GM12891 (cell line): ENCODE measurements around the gene NANOS2.

ENCODE experiments used
- PAX5 ChIP-seq: IDR thresholded peaks from 2 replicates; pipeline ENCODE4 v1.6.1; 2011; ENCODE audit warnings: low read length, moderate library complexity, mild to moderate bottlenecking; ENCODE audit not compliant: insufficient read depth, severe bottlenecking
- POLR2A ChIP-seq: IDR thresholded peaks from 2 replicates; pipeline ENCODE4 v1.6.1; 2011; ENCODE audit warnings: low read depth, low read length, control low read depth
- POLR2AphosphoS5 ChIP-seq: IDR thresholded peaks from 2 replicates; pipeline ENCODE4 v1.6.1; 2011; ENCODE audit warnings: low read depth, low read length, control low read depth
- SPI1 ChIP-seq: IDR thresholded peaks from 2 replicates; pipeline ENCODE4 v1.6.1; 2011; ENCODE audit warnings: low read depth, low read length, control low read depth
- TAF1 ChIP-seq: IDR thresholded peaks from 2 replicates; pipeline ENCODE4 v1.6.1; 2011; ENCODE audit warnings: low read depth, low read length, control low read depth

DNA sequence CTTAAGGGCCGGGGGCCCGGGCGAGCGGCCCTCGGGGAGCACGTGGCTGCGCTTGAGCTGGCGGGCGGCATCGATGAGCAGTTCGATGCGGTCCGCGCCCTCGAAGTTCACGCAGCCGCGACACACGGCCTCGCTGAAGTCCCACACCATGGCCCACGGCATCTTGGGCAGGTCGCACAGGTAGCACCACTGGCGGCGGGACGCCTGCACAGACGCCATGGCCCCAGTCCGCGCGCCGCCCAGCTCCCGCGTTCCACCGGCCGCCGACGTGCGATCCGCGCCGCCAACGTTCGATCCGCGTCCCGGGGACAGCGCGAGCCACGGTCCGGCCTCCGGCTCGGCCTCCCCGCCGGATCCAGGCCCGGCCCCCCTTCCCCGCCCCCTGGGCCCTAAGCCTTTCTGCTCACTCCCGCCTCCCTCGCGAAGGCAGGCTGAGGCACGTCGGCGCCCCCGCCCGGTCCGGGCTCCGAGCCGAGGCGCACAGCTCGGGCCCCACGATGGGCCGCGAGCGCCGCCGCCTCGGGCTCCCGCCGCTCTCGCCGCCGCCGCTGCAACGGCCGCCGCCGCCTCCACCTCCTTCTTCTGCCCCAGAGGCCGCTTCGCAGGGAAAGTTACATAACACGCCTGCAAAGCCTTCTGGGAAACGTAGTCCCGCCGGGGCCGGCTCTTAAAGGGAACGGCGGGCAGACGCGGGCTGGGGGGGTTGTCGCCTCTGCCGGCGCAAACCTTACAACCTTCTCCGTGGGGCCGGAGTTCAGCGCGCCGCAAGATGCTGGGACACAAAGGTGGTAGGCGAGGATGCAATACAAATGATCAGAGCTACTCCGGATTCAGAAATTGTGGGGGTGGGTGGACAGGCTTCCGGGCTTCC is 28.8 kb downstream of the NANOS2 start, which contains the start of gene IRF2BP1:
- TF ChIP-seq POLR2A (no peak), TAF1 (no peak), POLR2AphosphoS5 (no peak), SPI1 (no peak), PAX5 (no peak)
